Upper lobe of left lung (tissue), 6 donors: Measurements from ENCODE around the gene ASH1L. TPM values are rescaled to one million over a fixed set of nuclear protein-coding genes. Genes with fewer than 3 reads are reported as not detected.

ENCODE experiments used
- ATAC-seq, 2 donors: fragments of 200-7000 bp; cut with Tn5 transposase; one replicate each; pipeline ENCODE4 v1.9.1; 2022; ENCODE audit warnings: mild to moderate bottlenecking in 2 of 2, moderate library complexity in 2 of 2; ENCODE audit not compliant: low FRiP score in 2 of 2
- DNase-seq, 2 donors: peaks; one replicate each; pipeline ENCODE4 v3.0.0-alpha.2; 2019 to 2020
- H3K27ac ChIP-seq, 4 donors: fragments of 200-600 bp; sonication (generic); one replicate each; pipeline ENCODE4 v1.5.1; 2016 to 2019
- H3K27me3 ChIP-seq, 4 donors: fragments of 200-600 bp; sonication (generic); one replicate each; pipeline ENCODE4 v1.5.1; 2017 to 2019
- H3K36me3 ChIP-seq, 4 donors: fragments of 200-600 bp; sonication (generic); one replicate each; pipeline ENCODE4 v1.5.1; 2016 to 2019
- H3K4me1 ChIP-seq, 4 donors: fragments of 200-600 bp; sonication (generic); one replicate each; pipeline ENCODE4 v1.5.1; 2018 to 2019
- H3K4me3 ChIP-seq, 4 donors: fragments of 200-600 bp; sonication (generic); one replicate each; pipeline ENCODE4 v1.5.1; 2017 to 2019; ENCODE audit warnings: mild to moderate bottlenecking in 2 of 4, moderate library complexity in 1 of 4
- H3K9me3 ChIP-seq, 4 donors: fragments of 200-600 bp; sonication (generic); one replicate each; pipeline ENCODE4 v1.5.1; 2018 to 2019
- CTCF ChIP-seq, 6 experiments: fragments of 450-650 bp in 4 of 6; fragments of 200-600 bp in 2 of 6; sonication (generic) in 2 of 6; IDR thresholded peaks; one replicate each; pipeline ENCODE4 v1.5.1; 2016 to 2019; ENCODE audit warnings: antibody characterized with exemption in 6 of 6
- EP300 ChIP-seq, 4 donors: sonication (generic); formaldehyde crosslinking; IDR thresholded peaks; one replicate each; pipeline ENCODE4 v1.5.1; 2017; ENCODE audit warnings: antibody characterized with exemption in 4 of 4, control low read depth in 2 of 4
- POLR2A ChIP-seq, 4 donors: fragments of 450-650 bp; IDR thresholded peaks; one replicate each; pipeline ENCODE4 v1.5.1; 2016 to 2017; ENCODE audit warnings: antibody characterized with exemption in 4 of 4, mild to moderate bottlenecking in 2 of 4
- POLR2AphosphoS5 ChIP-seq, 2 donors: sonication (generic); formaldehyde crosslinking; IDR thresholded peaks; one replicate each; pipeline ENCODE4 v1.5.1; 2017; ENCODE audit warnings: antibody characterized with exemption in 2 of 2
- WGBS, 2 donors: methylation state at CpG; one replicate each; pipeline ENCODE4 v1.1.5; 2017 to 2018; 5-methylcytosine and 5-hydroxymethylcytosine counted together
- total RNA-seq, 6 donors: library from RNA; depleted of rRNA in 4 of 6; stranded (reverse); fragments of >200 nt in 4 of 6; gene quantifications; one replicate each; pipeline versions ENCODE4 v1.1.0 to v1.2.1, GENCODE V29; 2016 to 2021
- donor health status: DM: no; HTN: no; CAD: no; lungs with moderate emphysema.
- donor health status: DM: no; HTN: yes; CAD: no; lungs with severe emphysema.

Gene ASH1L
- total RNA-seq, 6 donors from 2014 or later = 43.5 to 68.8 (median 55.1) TPM

GRCh38 chr1:155529929-155530328, 32.7 kb downstream of the ASH1L start:
- Histone ChIP-seq H3K9me3 (no peaks in the 10 kb centered on the region), H3K27ac (no peak overlapping the region), H3K27me3 (no peaks in the 10 kb centered on the region), H3K36me3 (no peaks in the 10 kb centered on the region), H3K4me1 (peaks cover 0 to 15% (median 4%) of the 10 kb centered on the region in 4 donors), H3K4me3 (no peak overlapping the region)
- DNase-seq = no peak
- no peak for ATAC-seq
- WGBS, 2 donors = 81 to 84% methylated on average over 3 of the region's 3 CpGs
- TF ChIP-seq POLR2A (IDR thresholded peaks at IDR 0.05) (no peak), CTCF (IDR thresholded peaks at IDR 0.05) (no peak), EP300 (IDR thresholded peaks at IDR 0.05) (no peak), POLR2AphosphoS5 (IDR thresholded peaks at IDR 0.05) (no peak)

- WGBS, 2 donors = 83 to 92% methylated on average over 2 of the region's 2 CpGs
- H3K4me1 ChIP-seq = peaks cover 0 to 16% (median 4%) of the 10 kb centered on the region in 4 donors
- DNase-seq = no peak
- no peak for ATAC-seq
- H3K4me3 ChIP-seq = no peak overlapping the region
- no peaks in the 10 kb centered on the region for H3K27me3 ChIP-seq
- H3K9me3 ChIP-seq = no peaks in the 10 kb centered on the region
- TF ChIP-seq CTCF (IDR thresholded peaks at IDR 0.05) (no peak), EP300 (IDR thresholded peaks at IDR 0.05) (no peak), POLR2A (IDR thresholded peaks at IDR 0.05) (no peak), POLR2AphosphoS5 (IDR thresholded peaks at IDR 0.05) (no peak)
- no peak overlapping the region for H3K27ac ChIP-seq
- no peaks in the 10 kb centered on the region for H3K36me3 ChIP-seq
These were observed 33.5 kb downstream of the ASH1L start for GRCh38 chr1:155529109-155529508.

- no peaks in the 10 kb centered on the region for H3K27me3 ChIP-seq
- 71 to 86% methylated on average over 6 of the region's 6 CpGs for WGBS, 2 donors
- H3K9me3 ChIP-seq = no peaks in the 10 kb centered on the region
- H3K27ac ChIP-seq = no peak overlapping the region
- H3K4me1 ChIP-seq = peaks cover 0 to 21% (median 6%) of the 10 kb centered on the region in 4 donors
- no peak for TF ChIP-seq CTCF (IDR thresholded peaks at IDR 0.05)
- TF ChIP-seq POLR2A (IDR thresholded peaks at IDR 0.05) = no peak
- no peak for TF ChIP-seq POLR2AphosphoS5 (IDR thresholded peaks at IDR 0.05)
- TF ChIP-seq EP300 (IDR thresholded peaks at IDR 0.05) = no peak
- H3K4me3 ChIP-seq = no peak overlapping the region
- ATAC-seq = peak in 1 of 2 donors; percentile 54
- peak in 1 of 2 donors; percentile 60 for DNase-seq
- no peaks in the 10 kb centered on the region for H3K36me3 ChIP-seq
These were observed 34.9 kb downstream of the ASH1L start for GRCh38 chr1:155527677-155528076.

- Histone ChIP-seq H3K27ac (no peak overlapping the region), H3K9me3 (no peaks in the 10 kb centered on the region), H3K4me1 (peaks cover 0 to 20% (median 9%) of the 10 kb centered on the region in 4 donors), H3K36me3 (no peaks in the 10 kb centered on the region), H3K4me3 (no peak overlapping the region), H3K27me3 (no peaks in the 10 kb centered on the region)
- WGBS, 2 donors = 80 to 100% methylated on average over 1 of the region's 1 CpG
- DNase-seq = no peak
- no peak for ATAC-seq
- TF ChIP-seq POLR2AphosphoS5 (IDR thresholded peaks at IDR 0.05) (no peak), EP300 (IDR thresholded peaks at IDR 0.05) (no peak), CTCF (IDR thresholded peaks at IDR 0.05) (no peak), POLR2A (IDR thresholded peaks at IDR 0.05) (no peak)
These were observed 36.2 kb downstream of the ASH1L start for GRCh38 chr1:155526356-155526755.

- Histone ChIP-seq H3K4me3 (no peak overlapping the region), H3K27me3 (no peaks in the 10 kb centered on the region), H3K36me3 (peaks cover 0 to 13% (median 8%) of the 10 kb centered on the region in 4 donors), H3K4me1 (peaks cover 0 to 15% (median 8%) of the 10 kb centered on the region in 4 donors), H3K9me3 (no peaks in the 10 kb centered on the region), H3K27ac (no peak overlapping the region)
- WGBS, 2 donors = 91 to 94% methylated on average over 2 of the region's 2 CpGs
- ATAC-seq (no peak), DNase-seq (no peak)
- TF ChIP-seq EP300 (IDR thresholded peaks at IDR 0.05) = no peak
These were observed 40.5 kb downstream of the ASH1L start for GRCh38 chr1:155522069-155522468.
